COLO668 (cell line): ENCODE results near the gene GLI3.
A peak's percentile ranks its signal among the peaks of the same experiment; 100 is the strongest.

Experiments used
- DNase-seq: peaks from one replicate; lab custom pipeline; 2025; ENCODE audit not compliant: unreplicated experiment; lab: John Stamatoyannopoulos, UW

The GLI3 gene

GRCh38 chr7:42049761-42050160 is 187.2 kb downstream of the GLI3 start:
- no peak for DNase-seq

GRCh38 chr7:42046483-42046882 is 190.5 kb downstream of the GLI3 start:
- no peak for DNase-seq

GRCh38 chr7:42045961-42046360 is 191.0 kb downstream of the GLI3 start:
- DNase-seq = no peak

GRCh38 chr7:42039921-42040320 is 197.1 kb downstream of the GLI3 start:
- DNase-seq = no peak

GRCh38 chr7:42035210-42035609 is 201.8 kb downstream of the GLI3 start:
- DNase-seq = no peak

GRCh38 chr7:42033480-42033879 is 203.5 kb downstream of the GLI3 start:
- DNase-seq = no peak

GRCh38 chr7:42029405-42029804 is 207.6 kb downstream of the GLI3 start:
- no peak for DNase-seq

GRCh38 chr7:42027521-42027920 is 209.5 kb downstream of the GLI3 start:
- no peak for DNase-seq

GRCh38 chr7:42026622-42027197 is 210.3 kb downstream of the GLI3 start:
- no peak for DNase-seq

GRCh38 chr7:42025635-42026375 is 211.2 kb downstream of the GLI3 start:
- no peak for DNase-seq

GRCh38 chr7:42024537-42024936 is 212.5 kb downstream of the GLI3 start:
- no peak for DNase-seq

- no peak for DNase-seq
Observed at GRCh38 chr7:42023262-42023661, 213.7 kb downstream of the GLI3 start.

- DNase-seq = no peak
Observed at GRCh38 chr7:42022791-42023190, 214.2 kb downstream of the GLI3 start.

- DNase-seq = no peak
Observed at GRCh38 chr7:42022056-42022455, 215.0 kb downstream of the GLI3 start.

- DNase-seq = no peak
Observed at GRCh38 chr7:42021631-42022030, 215.4 kb downstream of the GLI3 start.

- DNase-seq = no peak
Observed at GRCh38 chr7:42020061-42020460, 216.9 kb downstream of the GLI3 start.

- DNase-seq = no peak
Observed at GRCh38 chr7:42017349-42017986, 219.5 kb downstream of the GLI3 start.

GRCh38 chr7:42016517-42016916 is 220.5 kb downstream of the GLI3 start:
- no peak for DNase-seq

GRCh38 chr7:42014625-42015618 is 222.1 kb downstream of the GLI3 start:
- DNase-seq = peak; percentile 42

- no peak for DNase-seq
Observed at GRCh38 chr7:42012786-42013360, 224.1 kb downstream of the GLI3 start.

GRCh38 chr7:42012313-42012712 is 224.7 kb downstream of the GLI3 start:
- no peak for DNase-seq
